Measurements from ENCODE around the gene DPH2. TPM values are rescaled to one million over a fixed set of nuclear protein-coding genes. Genes with fewer than 3 reads are reported as not detected.

Gene DPH2
- total and polyA plus RNA-seq, 12 donors, result 12.0 to 48.0 (median 24.5) TPM

- intact Hi-C loops (cut with DNase I), result loop anchor here (5.0 to 10.0 kb wide), 2 partner anchors 398 to 406 kb away; partner anchors contain the start of gene PTPRF (in 1 of the 2)
- 31 to 40% (median 33%) methylated on average over 5 to 8 of the region's 8 CpGs for WGBS, 4 donors
Observed at GRCh38 chr1:43932786-43933385, 36.9 kb upstream of the DPH2 start.

GRCh38 chr1:43933386-43934100 lies 36.3 kb upstream of the DPH2 start, which contains the start of gene ARTN:
TSS of gene ARTN (plus strand) at chr1:43933801. CDS start at chr1:43935657, 1,856 bp downstream.
- WGBS, 4 donors, result 2 to 3% (median 3%) methylated on average over 21 to 42 of the region's 42 CpGs
- Histone ChIP-seq H3K4me3 (peak within 1 kb of the TSS in 2 of 4 donors; percentile 32 to 35), H3K36me3 (replicated peaks in 1 of 2) (no peaks in the 10 kb centered on the region), H3K27me3 (no peaks in the 10 kb centered on the region), H3K27ac (no peak within 1 kb of the TSS), H3K9me3 (replicated peaks in 1 of 3) (no peaks in the 10 kb centered on the region), H3K4me1 (replicated peaks in 1 of 2) (peaks cover 8 to 15% of the 10 kb centered on the region in 2 donors)
- intact Hi-C loops (cut with DNase I), result loop anchor here (2.0 to 10.0 kb wide), 4 partner anchors 169 to 406 kb away; partner anchors contain the start of gene PTPRF (in 1 of the 2)
- TF ChIP-seq CTCF (IDR thresholded peaks at IDR 0.05) (no peak), POLR2A (IDR thresholded peaks at IDR 0.05) (no peak)
- DNase-seq, result peak in 2 of 7 donors; percentile 16 to 40

More at GRCh38 chr1:43932786-43933385, 36.9 kb upstream of the DPH2 start:
- Histone ChIP-seq H3K9me3 (replicated peaks in 1 of 3) (no peaks in the 10 kb centered on the region), H3K27ac (no peak overlapping the region), H3K4me1 (replicated peaks in 1 of 2) (peaks cover 8 to 15% of the 10 kb centered on the region in 2 donors), H3K27me3 (no peaks in the 10 kb centered on the region), H3K4me3 (peak overlapping the region in 1 of 4 donors; percentile 35), H3K36me3 (replicated peaks in 1 of 2) (no peaks in the 10 kb centered on the region)
- no peak for DNase-seq
- TF ChIP-seq POLR2A (IDR thresholded peaks at IDR 0.05), result no peak

GRCh38 chr1:43934101-43934985 lies 35.5 kb upstream of the DPH2 start:
- intact Hi-C loops (cut with DNase I), result loop anchor here (2.0 to 10.0 kb wide), 4 partner anchors 170 to 407 kb away; partner anchors contain the start of gene PTPRF (in 1 of the 2)
- Histone ChIP-seq H3K36me3 (replicated peaks in 1 of 2) (no peaks in the 10 kb centered on the region), H3K27ac (no peak overlapping the region), H3K4me1 (replicated peaks in 1 of 2) (peaks cover 8 to 15% of the 10 kb centered on the region in 2 donors), H3K27me3 (no peaks in the 10 kb centered on the region), H3K4me3 (peak overlapping the region in 2 of 4 donors; percentile 32 to 35), H3K9me3 (replicated peaks in 1 of 3) (no peaks in the 10 kb centered on the region)
- peak; percentile 74 to 87 (median 80) for TF ChIP-seq CTCF (IDR thresholded peaks at IDR 0.05)
- no peak for TF ChIP-seq POLR2A (IDR thresholded peaks at IDR 0.05)
- WGBS, 4 donors, result 14 to 31% (median 27%) methylated on average over 1 to 13 of the region's 13 CpGs
- DNase-seq, result peak in 6 of 7 donors; percentile 53 to 81 (median 72)

- TF ChIP-seq CTCF (IDR thresholded peaks at IDR 0.05), result peak in 1 of 6 experiments; percentile 6
- TF ChIP-seq POLR2A (IDR thresholded peaks at IDR 0.05), result no peak
- intact Hi-C loops (cut with DNase I), result loop anchor here (2.0 to 10.0 kb wide), 4 partner anchors 170 to 408 kb away; partner anchors contain the start of gene PTPRF (in 1 of the 2)
- WGBS, 4 donors, result 50 to 57% (median 52%) methylated on average over 5 of the region's 5 CpGs
- Histone ChIP-seq H3K36me3 (replicated peaks in 1 of 2) (no peaks in the 10 kb centered on the region), H3K27me3 (no peaks in the 10 kb centered on the region), H3K27ac (no peak overlapping the region), H3K9me3 (replicated peaks in 1 of 3) (no peaks in the 10 kb centered on the region), H3K4me1 (replicated peaks in 1 of 2) (peaks cover 8 to 15% of the 10 kb centered on the region in 2 donors), H3K4me3 (no peak overlapping the region)
- no peak for DNase-seq
Observed at GRCh38 chr1:43934986-43935324, 34.9 kb upstream of the DPH2 start.

Measured in adrenal gland (tissue), 12 donors.